ENCODE results near the gene DPH6. TPM values are rescaled to one million over a fixed set of nuclear protein-coding genes. Genes with fewer than 3 reads are reported as not detected.
"Not testable (repeated sequence)": the region's sequence is repeated elsewhere in the genome, so short reads cannot be mapped to it uniquely, and the experiment has no call there.

The DPH6 gene
- total and polyA plus RNA-seq, 7 donors: 3.6 to 13.2 (median 9.6) TPM

GRCh38 chr15:35329521-35329961, 216.4 kb downstream of the DPH6 start:
- H3K4me3 ChIP-seq: no peak overlapping the region
- 70 to 89% methylated on average over 1 of the region's 1 CpG for WGBS, 2 donors
- H3K36me3 ChIP-seq: no peaks in the 10 kb centered on the region
- H3K27me3 ChIP-seq: no peaks in the 10 kb centered on the region
- no peaks in the 10 kb centered on the region for H3K9me3 ChIP-seq
- no peak for DNase-seq
- intact Hi-C loops (cut with DNase I): no loop called here
- peaks cover 0 to 7% (median 0%) of the 10 kb centered on the region in 4 donors for H3K4me1 ChIP-seq
- no peak overlapping the region for H3K27ac ChIP-seq
- TF ChIP-seq CTCF (IDR thresholded peaks at IDR 0.05): no peak
- TF ChIP-seq POLR2A (IDR thresholded peaks at IDR 0.05): no peak
- no peak for TF ChIP-seq POLR2AphosphoS5 (IDR thresholded peaks at IDR 0.05)
- no peak for TF ChIP-seq EP300 (IDR thresholded peaks at IDR 0.05)

GRCh38 chr15:35328836-35329235, 217.1 kb downstream of the DPH6 start:
- H3K9me3 ChIP-seq; H3K27me3 ChIP-seq; intact Hi-C loops (cut with DNase I); H3K36me3 ChIP-seq; H3K4me3 ChIP-seq; DNase-seq; H3K4me1 ChIP-seq; H3K27ac ChIP-seq: not testable (repeated sequence)
- WGBS, 2 donors: 87 to 91% methylated on average over 4 of the region's 4 CpGs

GRCh38 chr15:35327789-35328188, 218.2 kb downstream of the DPH6 start:
- Histone ChIP-seq H3K27ac (no peak overlapping the region), H3K4me3 (no peak overlapping the region), H3K9me3 (no peaks in the 10 kb centered on the region), H3K4me1 (peaks cover 0 to 7% (median 0%) of the 10 kb centered on the region in 4 donors), H3K27me3 (no peaks in the 10 kb centered on the region), H3K36me3 (no peaks in the 10 kb centered on the region)
- TF ChIP-seq EP300 (IDR thresholded peaks at IDR 0.05): no peak
- 85% methylated on average over 2 of the region's 2 CpGs for WGBS, 2 donors
- no peak for DNase-seq
- intact Hi-C loops (cut with DNase I): no loop called here

- no peak for DNase-seq
- Histone ChIP-seq H3K27me3 (no peaks in the 10 kb centered on the region), H3K27ac (no peak overlapping the region), H3K4me3 (no peak overlapping the region), H3K36me3 (no peaks in the 10 kb centered on the region), H3K9me3 (no peaks in the 10 kb centered on the region), H3K4me1 (peaks cover 0 to 7% (median 3%) of the 10 kb centered on the region in 4 donors)
- 22 to 67% methylated on average over 3 of the region's 3 CpGs for WGBS, 2 donors
- intact Hi-C loops (cut with DNase I): no loop called here
- TF ChIP-seq EP300 (IDR thresholded peaks at IDR 0.05): no peak
- TF ChIP-seq CTCF (IDR thresholded peaks at IDR 0.05): no peak
- TF ChIP-seq POLR2A (IDR thresholded peaks at IDR 0.05): no peak
- no peak for TF ChIP-seq POLR2AphosphoS5 (IDR thresholded peaks at IDR 0.05)
These were observed 220.5 kb downstream of the DPH6 start for GRCh38 chr15:35325374-35325941.

GRCh38 chr15:35323141-35323540, 222.8 kb downstream of the DPH6 start:
- DNase-seq: no peak
- H3K4me3 ChIP-seq: no peak overlapping the region
- intact Hi-C loops (cut with DNase I): no loop called here
- no peaks in the 10 kb centered on the region for H3K36me3 ChIP-seq
- no peak overlapping the region for H3K27ac ChIP-seq
- peaks cover 0 to 11% (median 4%) of the 10 kb centered on the region in 4 donors for H3K4me1 ChIP-seq
- no peaks in the 10 kb centered on the region for H3K9me3 ChIP-seq
- TF ChIP-seq EP300 (IDR thresholded peaks at IDR 0.05): no peak
- TF ChIP-seq POLR2AphosphoS5 (IDR thresholded peaks at IDR 0.05): no peak
- TF ChIP-seq POLR2A (IDR thresholded peaks at IDR 0.05): no peak
- no peak for TF ChIP-seq CTCF (IDR thresholded peaks at IDR 0.05)
- H3K27me3 ChIP-seq: no peaks in the 10 kb centered on the region

- 87 to 91% methylated on average over 2 of the region's 2 CpGs for WGBS, 2 donors
- TF ChIP-seq POLR2A (IDR thresholded peaks at IDR 0.05): no peak
- TF ChIP-seq CTCF (IDR thresholded peaks at IDR 0.05): no peak
- no peak for TF ChIP-seq EP300 (IDR thresholded peaks at IDR 0.05)
- TF ChIP-seq POLR2AphosphoS5 (IDR thresholded peaks at IDR 0.05): no peak
- Histone ChIP-seq H3K27me3 (no peaks in the 10 kb centered on the region), H3K4me3 (no peak overlapping the region), H3K9me3 (no peaks in the 10 kb centered on the region), H3K4me1 (peaks cover 0 to 11% (median 4%) of the 10 kb centered on the region in 4 donors), H3K27ac (no peak overlapping the region), H3K36me3 (no peaks in the 10 kb centered on the region)
- intact Hi-C loops (cut with DNase I): no loop called here
- no peak for DNase-seq
These were observed 224.0 kb downstream of the DPH6 start for GRCh38 chr15:35321926-35322325.
